HG03066 (cell line): Measurements from ENCODE around the gene SNRK.
A peak's percentile ranks its signal among the peaks of the same experiment; 100 is the strongest.

Experiments
- ATAC-seq: cut with Tn5 transposase; IDR thresholded peaks from one replicate; pipeline ENCODE4 v1.9.1; 2021; ENCODE audit warnings: low read depth; ENCODE audit not compliant: unreplicated experiment

The SNRK gene

GRCh38 chr3:43286115-43286840, at the start of gene SNRK:
TSS of gene SNRK (plus strand) at chr3:43286540. CDS start at chr3:43303204, 16,664 bp downstream.
- ATAC-seq: peak; percentile 84

GRCh38 chr3:43238801-43239200, 47.5 kb upstream of the SNRK start:
- no peak for ATAC-seq

GRCh38 chr3:43239755-43240154, 46.6 kb upstream of the SNRK start:
- no peak for ATAC-seq

- no peak for ATAC-seq
Measured at GRCh38 chr3:43243590-43244587, 42.5 kb upstream of the SNRK start.

- no peak for ATAC-seq
Measured at GRCh38 chr3:43244694-43245093, 41.6 kb upstream of the SNRK start.

GRCh38 chr3:43246976-43247375, 39.4 kb upstream of the SNRK start:
- ATAC-seq: no peak

- ATAC-seq: no peak
Measured at GRCh38 chr3:43247561-43248184, 38.7 kb upstream of the SNRK start.

- no peak for ATAC-seq
Measured at GRCh38 chr3:43248185-43248583, 38.2 kb upstream of the SNRK start.

GRCh38 chr3:43248973-43249372, 37.4 kb upstream of the SNRK start:
- ATAC-seq: no peak

- ATAC-seq: no peak
Measured at GRCh38 chr3:43249405-43249804, 36.9 kb upstream of the SNRK start.

GRCh38 chr3:43253294-43253693, 33.0 kb upstream of the SNRK start:
- no peak for ATAC-seq

GRCh38 chr3:43254125-43254524, 32.2 kb upstream of the SNRK start:
- ATAC-seq: no peak

- no peak for ATAC-seq
Measured at GRCh38 chr3:43255662-43256061, 30.7 kb upstream of the SNRK start.

- no peak for ATAC-seq
Measured at GRCh38 chr3:43256714-43257461, 29.5 kb upstream of the SNRK start.

GRCh38 chr3:43257850-43258249, 28.5 kb upstream of the SNRK start:
- no peak for ATAC-seq

GRCh38 chr3:43259626-43260025, 26.7 kb upstream of the SNRK start:
- no peak for ATAC-seq

- ATAC-seq: no peak
Measured at GRCh38 chr3:43260412-43260811, 25.9 kb upstream of the SNRK start.

- no peak for ATAC-seq
Measured at GRCh38 chr3:43262194-43262593, 24.1 kb upstream of the SNRK start.

GRCh38 chr3:43266451-43266850, 19.9 kb upstream of the SNRK start:
- no peak for ATAC-seq

GRCh38 chr3:43266995-43267394, 19.3 kb upstream of the SNRK start:
- ATAC-seq: no peak
